GM18867 (cell line): Measurements from ENCODE around the gene A1CF.

Source experiments
- ATAC-seq: cut with Tn5 transposase; IDR thresholded peaks from one replicate; pipeline ENCODE4 v1.9.1; 2021; ENCODE audit warnings: mild to moderate bottlenecking, moderate library complexity; ENCODE audit not compliant: unreplicated experiment

The A1CF gene

GRCh38 chr10:50862719-50863118, 22.7 kb downstream of the A1CF start:
- no peak for ATAC-seq

- ATAC-seq, result no peak
These were observed 24.1 kb downstream of the A1CF start for GRCh38 chr10:50861370-50861769.

- ATAC-seq, result no peak
These were observed 27.8 kb downstream of the A1CF start for GRCh38 chr10:50857579-50857978.

GRCh38 chr10:50855461-50855860, 30.0 kb downstream of the A1CF start:
- no peak for ATAC-seq

- no peak for ATAC-seq
These were observed 30.4 kb downstream of the A1CF start for GRCh38 chr10:50855015-50855414.

GRCh38 chr10:50853557-50853956, 31.9 kb downstream of the A1CF start:
- no peak for ATAC-seq

- ATAC-seq, result no peak
These were observed 33.3 kb downstream of the A1CF start for GRCh38 chr10:50851884-50852671.

- ATAC-seq, result no peak
These were observed 34.7 kb downstream of the A1CF start for GRCh38 chr10:50850578-50851230.

GRCh38 chr10:50846753-50847152, 38.7 kb downstream of the A1CF start:
- ATAC-seq, result no peak

GRCh38 chr10:50837095-50837494, 48.3 kb downstream of the A1CF start:
- ATAC-seq, result no peak

- no peak for ATAC-seq
These were observed 53.2 kb downstream of the A1CF start for GRCh38 chr10:50832171-50832751.

GRCh38 chr10:50830066-50830465, 55.4 kb downstream of the A1CF start:
- ATAC-seq, result no peak

- ATAC-seq, result no peak
These were observed 60.6 kb downstream of the A1CF start for GRCh38 chr10:50824782-50825181.

GRCh38 chr10:50823789-50824188, 61.6 kb downstream of the A1CF start:
- ATAC-seq, result no peak

- ATAC-seq, result no peak
These were observed 75.8 kb downstream of the A1CF start for GRCh38 chr10:50809596-50809995.

- no peak for ATAC-seq
These were observed 77.3 kb downstream of the A1CF start for GRCh38 chr10:50807851-50808776.

- ATAC-seq, result no peak
These were observed 79.3 kb downstream of the A1CF start for GRCh38 chr10:50805981-50806622.

GRCh38 chr10:50799595-50799994, 85.8 kb downstream of the A1CF start:
- ATAC-seq, result no peak

- ATAC-seq, result no peak
These were observed 87.1 kb downstream of the A1CF start for GRCh38 chr10:50798297-50798696.

GRCh38 chr10:50796693-50797092, 88.7 kb downstream of the A1CF start:
- no peak for ATAC-seq

GRCh38 chr10:50794490-50794889, 90.9 kb downstream of the A1CF start:
- no peak for ATAC-seq
